ENCODE results near the gene ZNF180.

ZNF180 gene

GRCh38 chr19:44430956-44431355, 69.4 kb downstream of the ZNF180 start:
- Histone ChIP-seq H3K9me2 (replicated peaks; ENCODE audit: insufficient read depth, low read length) (no peaks in the 10 kb centered on the region), H3K36me3 (ENCODE audit: low read length) (no peaks in the 10 kb centered on the region), H2AFZ (ENCODE audit: low read depth, low read length, severe bottlenecking) (no peak overlapping the region), H3K9ac (ENCODE audit: low read length) (no peak overlapping the region), H3K4me3 (ENCODE audit: insufficient read depth, low read length, poor library complexity, severe bottlenecking) (no peak overlapping the region), H3K27me3 (ENCODE audit: low read length) (no peaks in the 10 kb centered on the region), H3K27ac (ENCODE audit: low read depth, low read length) (no peak overlapping the region), H3K9me3 (ENCODE audit: insufficient read depth, low read length) (peaks cover 18% of the 10 kb centered on the region; the same call in 1 of the 2 replicates), H3K79me2 (ENCODE audit: insufficient read depth, low read length) (no peaks in the 10 kb centered on the region), H4K20me1 (ENCODE audit: low read depth, low read length) (no peaks in the 10 kb centered on the region), H3K4me2 (ENCODE audit: low read depth, low read length, poor library complexity, severe bottlenecking) (no peak overlapping the region), H3F3A (ENCODE audit: insufficient read depth) (no peaks in the 10 kb centered on the region)
- TF ChIP-seq CTCF (IDR thresholded peaks at IDR 0.05; ENCODE audit: insufficient read depth, low read length, poor library complexity, severe bottlenecking) = no peak
- no peak for TF ChIP-seq EZH2phosphoT487 (conservative IDR thresholded peaks at IDR 0.05; ENCODE audit: low read length)
